HG03521 (cell line): ENCODE data around the gene NAT14.
"Not testable (repeated sequence)": the region's sequence is repeated elsewhere in the genome, so short reads cannot be mapped to it uniquely, and the experiment has no call there.

Experiments used
- ATAC-seq: cut with Tn5 transposase; IDR thresholded peaks from one replicate; pipeline ENCODE4 v1.9.1; 2021; ENCODE audit warnings: mild to moderate bottlenecking, moderate library complexity; ENCODE audit not compliant: unreplicated experiment

NAT14 gene

GRCh38 chr19:55530996-55531395, 46.0 kb downstream of the NAT14 start:
- ATAC-seq, result no peak

- ATAC-seq, result not testable (repeated sequence)
These were observed 49.3 kb downstream of the NAT14 start for GRCh38 chr19:55534280-55534679.

GRCh38 chr19:55535173-55535964, 50.4 kb downstream of the NAT14 start:
- ATAC-seq, result no peak

- ATAC-seq, result no peak
These were observed 51.0 kb downstream of the NAT14 start for GRCh38 chr19:55535965-55536350.

- no peak for ATAC-seq
These were observed 51.4 kb downstream of the NAT14 start for GRCh38 chr19:55536366-55536765.
